HG03064 (cell line): Measurements from ENCODE around the gene ARHGEF26.

ENCODE experiments used
- ATAC-seq: cut with Tn5 transposase; IDR thresholded peaks from one replicate; pipeline ENCODE4 v1.9.1; 2021; ENCODE audit warnings: low read depth; ENCODE audit not compliant: unreplicated experiment

Gene ARHGEF26

GRCh38 chr3:154151969-154152368, 30.8 kb downstream of the ARHGEF26 start:
- ATAC-seq = no peak

GRCh38 chr3:154152741-154153140, 31.6 kb downstream of the ARHGEF26 start:
- no peak for ATAC-seq

DNA sequence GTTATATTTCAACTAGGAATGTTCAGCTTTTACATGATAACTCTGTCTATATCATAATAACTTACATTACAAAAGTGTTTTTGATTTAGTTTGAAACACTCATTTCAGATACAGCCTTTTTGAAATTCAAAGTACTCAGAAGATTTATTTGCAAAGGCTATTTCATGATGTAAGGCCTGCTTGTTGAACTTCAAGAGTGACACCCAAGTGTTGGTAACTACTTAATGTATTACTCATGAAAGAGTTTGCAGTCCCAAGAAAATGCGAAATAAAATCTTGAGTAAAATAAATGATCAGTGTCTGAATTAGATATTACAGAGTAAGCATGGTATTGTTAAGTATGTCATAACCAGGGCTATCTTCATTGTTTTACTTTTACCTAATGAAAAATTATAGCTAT, 35.3 kb downstream of the ARHGEF26 start:
- no peak for ATAC-seq

GRCh38 chr3:154161806-154162205, 40.6 kb downstream of the ARHGEF26 start:
- no peak for ATAC-seq

DNA sequence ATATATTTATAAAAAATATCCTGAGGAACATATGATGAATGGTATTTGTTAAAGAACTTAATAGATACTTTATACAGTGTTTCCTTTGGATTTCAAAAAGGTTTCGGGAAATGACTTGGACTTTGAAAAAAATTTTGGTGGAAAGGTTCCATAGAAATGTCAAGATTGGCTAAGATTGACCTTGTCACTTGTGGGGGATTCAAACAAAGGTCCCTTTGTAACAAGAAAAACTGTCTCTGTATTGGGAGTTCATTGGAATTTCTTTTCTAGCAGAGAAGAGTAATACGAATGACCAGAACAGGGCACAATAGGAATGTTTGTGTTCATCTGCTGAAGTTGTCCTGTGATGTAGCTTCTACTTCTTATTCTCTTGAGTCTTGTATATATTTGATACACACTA, 43.2 kb downstream of the ARHGEF26 start:
- no peak for ATAC-seq

- no peak for ATAC-seq
These were observed 48.0 kb downstream of the ARHGEF26 start for GRCh38 chr3:154168998-154169795.

DNA sequence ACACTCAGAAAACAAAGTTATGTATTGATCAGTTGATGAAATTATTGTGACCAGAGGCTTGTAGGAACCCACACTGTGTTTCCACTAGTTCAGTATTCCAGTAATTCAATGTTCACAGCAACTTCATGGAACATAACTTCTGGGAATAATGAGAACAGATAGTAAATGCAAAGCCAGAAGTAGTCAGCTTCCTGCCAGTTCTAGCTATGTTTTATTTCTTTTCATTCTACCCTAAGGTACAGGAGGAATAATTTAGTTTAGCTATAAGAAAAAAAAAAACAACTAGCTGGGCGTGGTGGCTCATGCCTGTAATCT, 48.6 kb downstream of the ARHGEF26 start:
- ATAC-seq = no peak

DNA sequence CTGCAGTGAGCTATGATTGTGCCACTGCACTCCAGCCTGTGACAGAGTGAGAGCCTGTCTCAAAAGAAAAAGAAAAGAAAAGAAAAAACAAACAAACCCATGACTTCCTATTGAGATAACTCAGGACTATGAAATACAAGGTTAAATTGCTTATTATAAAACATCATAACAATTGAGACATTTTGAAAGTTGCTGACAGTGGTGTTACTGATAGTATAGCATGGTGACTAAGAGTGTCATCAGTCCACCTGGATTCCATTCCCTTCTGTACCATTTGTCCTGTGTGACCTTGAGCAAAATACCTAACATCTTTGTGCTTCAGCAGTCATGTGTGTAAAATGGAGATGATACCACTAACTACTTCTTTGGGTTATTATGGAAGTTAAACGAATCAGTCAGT, 49.1 kb downstream of the ARHGEF26 start:
- no peak for ATAC-seq

- no peak for ATAC-seq
These were observed 53.9 kb downstream of the ARHGEF26 start for GRCh38 chr3:154175041-154175440.

DNA sequence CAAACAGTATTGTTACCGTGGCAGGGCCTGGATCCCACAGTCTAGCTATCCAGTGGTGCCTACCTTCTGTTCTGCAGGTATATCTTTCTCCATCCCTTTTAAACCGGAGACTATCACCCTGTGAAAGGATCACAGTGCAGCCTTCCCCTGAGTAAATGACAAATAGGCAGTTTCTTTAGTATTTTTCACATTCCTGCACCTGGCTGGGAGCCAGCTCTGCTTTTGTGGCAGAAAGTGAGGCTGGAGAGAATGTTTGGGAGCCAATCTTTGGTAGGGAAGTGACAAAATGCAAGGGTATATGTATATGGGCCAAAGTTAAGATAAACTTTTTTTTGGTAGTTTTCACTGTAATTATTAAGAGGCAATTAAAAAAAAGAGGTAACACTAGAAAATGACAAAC, 54.8 kb downstream of the ARHGEF26 start:
- no peak for ATAC-seq

DNA sequence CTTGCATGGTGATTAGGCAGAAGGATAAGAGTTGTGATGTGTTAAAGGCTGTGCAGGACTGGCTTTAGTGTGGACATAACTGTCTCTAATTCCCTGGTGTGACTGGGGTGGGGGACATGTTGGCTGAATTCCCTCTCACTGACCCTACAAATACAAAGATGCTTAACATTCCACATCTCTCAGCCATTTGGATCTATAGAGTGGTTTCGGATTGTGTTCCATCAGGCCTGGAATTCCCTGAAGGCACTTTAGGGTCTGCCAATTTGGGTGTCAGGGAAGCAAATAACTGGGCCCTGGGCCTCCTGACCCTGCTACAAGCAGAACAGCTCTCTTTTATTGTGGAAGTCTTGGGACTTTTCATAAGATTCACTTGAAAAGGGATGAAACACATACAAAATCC, 56.2 kb downstream of the ARHGEF26 start:
- ATAC-seq = no peak

DNA sequence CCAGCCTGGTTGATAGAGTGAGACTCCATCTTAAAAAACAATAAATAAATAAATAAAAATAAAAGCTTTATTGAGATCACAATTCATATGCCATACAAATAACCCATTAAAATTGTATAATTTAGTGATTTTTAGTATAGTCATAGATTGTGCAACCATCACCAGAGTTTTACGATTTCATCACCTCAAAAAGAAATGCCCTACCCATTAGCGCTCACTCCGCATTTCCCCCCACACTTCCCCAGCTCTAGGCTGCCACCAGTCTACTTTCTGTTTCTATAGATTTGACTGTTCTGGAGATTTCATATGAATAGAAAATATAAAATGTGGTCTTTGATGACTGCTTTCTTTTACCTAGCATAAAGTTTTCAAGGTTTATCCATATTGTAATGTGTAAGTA, 57.0 kb downstream of the ARHGEF26 start:
- no peak for ATAC-seq

DNA sequence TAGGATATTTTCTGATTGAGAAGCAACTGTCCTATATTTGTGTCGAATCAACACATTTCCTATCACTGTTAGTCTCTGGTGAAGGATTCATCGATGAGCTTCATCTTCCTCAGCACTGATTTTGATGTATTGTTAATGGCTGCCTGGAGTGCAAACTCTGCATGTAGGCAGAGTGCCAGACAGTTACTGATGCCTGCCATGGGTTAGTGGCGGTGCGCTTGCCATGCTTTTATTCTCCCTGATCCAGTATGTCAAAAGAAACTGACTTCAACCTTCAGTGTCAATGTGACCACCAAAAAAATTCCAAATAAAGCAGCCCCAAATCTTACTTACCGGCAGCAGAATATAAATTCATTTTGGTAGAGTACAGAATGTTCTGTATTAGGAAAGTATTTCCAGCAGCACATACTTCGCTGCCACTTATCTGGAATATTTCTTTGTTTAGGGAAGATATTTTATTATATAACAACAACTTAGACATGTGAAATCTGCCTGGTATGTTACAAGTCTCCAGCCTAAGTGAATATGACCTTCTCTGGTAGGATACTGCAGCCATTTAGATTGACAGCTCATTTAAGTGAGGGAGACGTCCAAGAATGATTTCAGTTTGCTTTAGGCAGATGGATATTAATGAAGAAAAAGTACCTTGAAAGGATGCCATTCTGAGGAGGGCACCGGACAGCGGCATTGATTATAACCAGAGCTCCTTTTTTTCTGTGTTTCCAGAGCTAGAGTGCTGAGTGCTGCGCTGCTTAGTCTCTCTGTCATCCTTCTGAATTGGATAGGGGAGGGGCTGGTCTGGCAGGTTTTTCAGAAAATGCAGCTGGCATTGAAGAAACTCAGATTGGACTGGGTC, 59.9 kb downstream of the ARHGEF26 start:
- ATAC-seq = no peak

GRCh38 chr3:154182322-154182922, 61.2 kb downstream of the ARHGEF26 start:
- no peak for ATAC-seq

- ATAC-seq = no peak
These were observed 61.8 kb downstream of the ARHGEF26 start for GRCh38 chr3:154182975-154183374.

GRCh38 chr3:154184582-154184981, 63.4 kb downstream of the ARHGEF26 start:
- ATAC-seq = no peak

DNA sequence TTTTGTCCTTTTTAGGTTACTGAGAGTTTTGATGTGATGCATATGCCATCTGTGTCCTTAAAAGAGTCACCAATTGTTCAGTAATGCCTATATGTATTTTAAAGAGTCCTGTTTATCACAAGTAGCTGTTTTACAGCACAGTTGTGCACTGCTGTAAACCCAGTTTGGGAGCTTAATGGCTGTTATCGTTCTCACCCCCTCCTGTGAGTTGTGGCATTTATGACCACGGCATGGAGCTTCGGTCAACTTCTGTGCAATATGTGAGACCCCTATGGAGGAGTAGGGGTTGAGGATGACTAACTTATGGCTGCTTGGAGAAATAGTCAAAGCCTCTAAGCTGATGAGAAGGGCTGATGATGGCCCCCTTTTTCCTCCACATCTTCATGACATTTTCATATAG, 67.2 kb downstream of the ARHGEF26 start:
- ATAC-seq = no peak

DNA sequence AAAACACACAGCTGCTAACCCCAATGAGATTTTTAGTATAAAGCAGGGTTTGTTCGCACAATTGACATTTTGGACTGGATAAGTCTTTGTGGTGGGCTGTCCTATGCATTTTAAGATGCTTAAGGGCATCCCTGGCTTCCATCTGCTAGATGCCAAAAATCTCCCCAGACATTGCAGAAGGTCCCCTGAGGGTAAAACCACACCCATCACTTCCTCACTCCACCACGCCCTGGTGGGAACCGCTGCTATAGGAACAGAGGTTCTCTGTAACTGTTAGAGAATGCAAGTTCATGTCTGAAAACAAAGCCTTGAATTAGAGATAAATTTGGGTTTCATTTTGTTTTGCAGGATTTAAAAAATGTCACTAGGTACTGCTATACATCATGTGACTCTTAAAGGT, 67.7 kb downstream of the ARHGEF26 start:
- no peak for ATAC-seq

DNA sequence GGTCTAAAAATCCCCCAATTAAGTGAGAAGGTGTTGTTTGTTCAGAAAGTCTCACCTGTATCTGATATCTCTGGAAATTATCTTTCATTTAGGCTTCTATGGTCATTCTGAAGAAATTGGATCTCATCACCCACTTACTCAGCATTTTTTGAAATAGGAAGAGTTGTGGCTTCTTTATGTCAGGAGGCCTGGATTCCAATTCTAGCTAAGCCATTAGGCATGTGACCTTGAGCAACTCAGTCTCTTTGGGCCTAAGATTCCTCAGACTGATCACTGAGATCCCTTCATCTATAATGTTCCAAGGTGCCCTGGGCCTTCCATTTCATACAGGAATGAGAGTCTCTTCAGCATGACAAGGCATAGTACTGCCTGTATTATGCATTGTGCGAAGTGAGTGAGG, 70.3 kb downstream of the ARHGEF26 start:
- no peak for ATAC-seq

- ATAC-seq = no peak
These were observed 71.0 kb downstream of the ARHGEF26 start for GRCh38 chr3:154192225-154192624.

- no peak for ATAC-seq
These were observed 71.9 kb downstream of the ARHGEF26 start for GRCh38 chr3:154193000-154193615.
